GM18868 (cell line): ENCODE measurements around the gene NOL4L.

Experiments used
- ATAC-seq: cut with Tn5 transposase; IDR thresholded peaks from one replicate; pipeline ENCODE4 v1.9.1; 2021; ENCODE audit warnings: mild to moderate bottlenecking, moderate library complexity; ENCODE audit not compliant: unreplicated experiment

The NOL4L gene

GRCh38 chr20:32577657-32578056 lies 7.5 kb downstream of the NOL4L start:
- peak; percentile 60 for ATAC-seq

GRCh38 chr20:32577023-32577422 lies 8.1 kb downstream of the NOL4L start:
- no peak for ATAC-seq

GRCh38 chr20:32576560-32576959 lies 8.6 kb downstream of the NOL4L start:
- ATAC-seq = no peak

- no peak for ATAC-seq
Measured at GRCh38 chr20:32575805-32576204, 9.3 kb downstream of the NOL4L start.

- ATAC-seq = no peak
Measured at GRCh38 chr20:32575227-32575581, 9.9 kb downstream of the NOL4L start.

GRCh38 chr20:32574296-32575226 lies 10.6 kb downstream of the NOL4L start:
- no peak for ATAC-seq

- ATAC-seq = no peak
Measured at GRCh38 chr20:32573167-32573851, 11.8 kb downstream of the NOL4L start.

- ATAC-seq = no peak
Measured at GRCh38 chr20:32572271-32572968, 12.7 kb downstream of the NOL4L start.

GRCh38 chr20:32571566-32571965 lies 13.6 kb downstream of the NOL4L start:
- no peak for ATAC-seq

- ATAC-seq = no peak
Measured at GRCh38 chr20:32570401-32571190, 14.5 kb downstream of the NOL4L start.

- no peak for ATAC-seq
Measured at GRCh38 chr20:32569380-32570305, 15.5 kb downstream of the NOL4L start.

GRCh38 chr20:32569018-32569379 lies 16.1 kb downstream of the NOL4L start:
- no peak for ATAC-seq

GRCh38 chr20:32567384-32568178 lies 17.6 kb downstream of the NOL4L start:
- no peak for ATAC-seq

- no peak for ATAC-seq
Measured at GRCh38 chr20:32566379-32567374, 18.5 kb downstream of the NOL4L start.

- ATAC-seq = no peak
Measured at GRCh38 chr20:32565735-32566032, 19.4 kb downstream of the NOL4L start.

- ATAC-seq = no peak
Measured at GRCh38 chr20:32564921-32565734, 20.0 kb downstream of the NOL4L start.

- no peak for ATAC-seq
Measured at GRCh38 chr20:32564440-32564839, 20.7 kb downstream of the NOL4L start.
